ENCODE measurements around the gene SMIM38.

GRCh38 chr11:69151836-69152235 lies 3.9 kb upstream of the SMIM38 start:
- TF ChIP-seq, protein P1, sequence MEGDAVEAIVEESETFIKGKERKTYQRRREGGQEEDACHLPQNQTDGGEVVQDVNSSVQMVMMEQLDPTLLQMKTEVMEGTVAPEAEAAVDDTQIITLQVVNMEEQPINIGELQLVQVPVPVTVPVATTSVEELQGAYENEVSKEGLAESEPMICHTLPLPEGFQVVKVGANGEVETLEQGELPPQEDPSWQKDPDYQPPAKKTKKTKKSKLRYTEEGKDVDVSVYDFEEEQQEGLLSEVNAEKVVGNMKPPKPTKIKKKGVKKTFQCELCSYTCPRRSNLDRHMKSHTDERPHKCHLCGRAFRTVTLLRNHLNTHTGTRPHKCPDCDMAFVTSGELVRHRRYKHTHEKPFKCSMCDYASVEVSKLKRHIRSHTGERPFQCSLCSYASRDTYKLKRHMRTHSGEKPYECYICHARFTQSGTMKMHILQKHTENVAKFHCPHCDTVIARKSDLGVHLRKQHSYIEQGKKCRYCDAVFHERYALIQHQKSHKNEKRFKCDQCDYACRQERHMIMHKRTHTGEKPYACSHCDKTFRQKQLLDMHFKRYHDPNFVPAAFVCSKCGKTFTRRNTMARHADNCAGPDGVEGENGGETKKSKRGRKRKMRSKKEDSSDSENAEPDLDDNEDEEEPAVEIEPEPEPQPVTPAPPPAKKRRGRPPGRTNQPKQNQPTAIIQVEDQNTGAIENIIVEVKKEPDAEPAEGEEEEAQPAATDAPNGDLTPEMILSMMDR (IDR thresholded peaks at IDR 0.05; ENCODE audit: insufficient read depth, low read depth, low read length), result no peak
- no peak for TF ChIP-seq EZH2 (IDR thresholded peaks at IDR 0.05; ENCODE audit: insufficient read depth, low read length)
